Measurements from ENCODE around the gene TBC1D22A. TPM values are rescaled to one million over a fixed set of nuclear protein-coding genes. Genes with fewer than 3 reads are reported as not detected.

Gene TBC1D22A
- total RNA-seq, 1 experiment from 2014 or later: 14.3 TPM

DNA sequence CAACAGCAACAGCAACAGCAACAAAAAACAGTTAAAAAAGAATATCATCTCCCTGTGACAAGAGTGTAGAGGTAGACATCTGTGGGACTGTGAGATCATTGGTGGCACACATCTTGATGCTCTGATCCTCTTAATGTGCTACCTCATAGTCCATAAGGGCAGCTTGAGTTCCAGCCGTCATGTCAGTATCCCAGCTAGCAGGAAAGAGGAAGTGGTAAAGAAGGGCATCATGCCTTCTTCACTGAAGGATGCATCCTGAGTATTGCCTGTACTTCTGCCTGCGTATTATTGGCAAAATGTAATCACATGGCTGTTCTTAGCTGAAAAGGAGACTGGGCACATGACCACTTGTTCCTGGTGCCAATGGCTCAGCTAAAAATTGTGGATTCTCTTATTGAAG, 314.3 kb downstream of the TBC1D22A start:
- H3K9me2 ChIP-seq (replicated peaks; ENCODE audit: low read length): no peaks in the 10 kb centered on the region
- no peaks in the 10 kb centered on the region for H3K9me3 ChIP-seq (ENCODE audit: low read length)
- no peak for ATAC-seq
- no peaks in the 10 kb centered on the region for H3F3A ChIP-seq (ENCODE audit: low read length, unreplicated experiment)
- H3K27ac ChIP-seq (ENCODE audit: low read length): no peak overlapping the region
- intact Hi-C loops (cut with micrococcal nuclease): no loop called here
- H4K20me1 ChIP-seq (ENCODE audit: low read length): no peaks in the 10 kb centered on the region
- no peaks in the 10 kb centered on the region for H3K4me1 ChIP-seq (ENCODE audit: insufficient read depth, low read length)
- H2AFZ ChIP-seq (ENCODE audit: low read length): no peak overlapping the region
- ChIA-PET POLR2A (ENCODE audit: unreplicated experiment) (no interaction called here), CTCF (no interaction called here)
- H3K36me3 ChIP-seq (ENCODE audit: low read depth, low read length): no peaks in the 10 kb centered on the region
- no peaks in the 10 kb centered on the region for H3K27me3 ChIP-seq (ENCODE audit: low read length)
- no peak overlapping the region for H3K4me2 ChIP-seq (ENCODE audit: low read length)
- TF ChIP-seq CTCF (conservative IDR thresholded peaks at IDR 0.05; ENCODE audit: low read depth, low read length): no peak
- TF ChIP-seq EZH2phosphoT487 (IDR thresholded peaks at IDR 0.05; ENCODE audit: borderline replicate concordance, low read length): no peak
- no peak for TF ChIP-seq EZH2 (IDR thresholded peaks at IDR 0.05; ENCODE audit: low read length, unreplicated experiment)
- DNase-seq: no peak
- no TSS peak for BruUV-seq (replicated peaks)
- no peak overlapping the region for H3K4me3 ChIP-seq (ENCODE audit: low read length)
- no peaks in the 10 kb centered on the region for H3K79me2 ChIP-seq (ENCODE audit: low read length)
- no peak overlapping the region for H3K9ac ChIP-seq (ENCODE audit: low read length)

- no peaks in the 10 kb centered on the region for H3K79me2 ChIP-seq (ENCODE audit: low read length)
- H3K4me2 ChIP-seq (ENCODE audit: low read length): no peak overlapping the region
- H4K20me1 ChIP-seq (ENCODE audit: low read length): no peaks in the 10 kb centered on the region
- H3F3A ChIP-seq (ENCODE audit: low read length, unreplicated experiment): no peaks in the 10 kb centered on the region
- no peak for DNase-seq
- CTCF ChIA-PET: no interaction called here
- no TSS peak for BruUV-seq (replicated peaks)
- no peak for ATAC-seq
- no peak overlapping the region for H3K9ac ChIP-seq (ENCODE audit: low read length)
- no peak overlapping the region for H3K27ac ChIP-seq (ENCODE audit: low read length)
- no peak overlapping the region for H2AFZ ChIP-seq (ENCODE audit: low read length)
- no peaks in the 10 kb centered on the region for H3K36me3 ChIP-seq (ENCODE audit: low read depth, low read length)
- TF ChIP-seq EZH2 (IDR thresholded peaks at IDR 0.05; ENCODE audit: low read length, unreplicated experiment) (no peak), CTCF (conservative IDR thresholded peaks at IDR 0.05; ENCODE audit: low read depth, low read length) (no peak), EZH2phosphoT487 (IDR thresholded peaks at IDR 0.05; ENCODE audit: borderline replicate concordance, low read length) (no peak)
- H3K27me3 ChIP-seq (ENCODE audit: low read length): no peaks in the 10 kb centered on the region
- intact Hi-C loops (cut with micrococcal nuclease): no loop called here
- no peaks in the 10 kb centered on the region for H3K4me1 ChIP-seq (ENCODE audit: insufficient read depth, low read length)
- H3K9me3 ChIP-seq (ENCODE audit: low read length): no peaks in the 10 kb centered on the region
- POLR2A ChIA-PET (ENCODE audit: unreplicated experiment): no interaction called here
- H3K9me2 ChIP-seq (replicated peaks; ENCODE audit: low read length): no peaks in the 10 kb centered on the region
- H3K4me3 ChIP-seq (ENCODE audit: low read length): no peak overlapping the region
Observed at GRCh38 chr22:47080100-47080499, 317.6 kb downstream of the TBC1D22A start.

GRCh38 chr22:47082505-47082904, 320.1 kb downstream of the TBC1D22A start:
- H3K9ac ChIP-seq (ENCODE audit: low read length): no peak overlapping the region
- TF ChIP-seq EZH2phosphoT487 (IDR thresholded peaks at IDR 0.05; ENCODE audit: borderline replicate concordance, low read length) (no peak), CTCF (conservative IDR thresholded peaks at IDR 0.05; ENCODE audit: low read depth, low read length) (no peak), EZH2 (IDR thresholded peaks at IDR 0.05; ENCODE audit: low read length, unreplicated experiment) (no peak)
- ATAC-seq (no peak), DNase-seq (no peak)
- ChIA-PET CTCF (no interaction called here), POLR2A (ENCODE audit: unreplicated experiment) (no interaction called here)
- no peak overlapping the region for H2AFZ ChIP-seq (ENCODE audit: low read length)
- intact Hi-C loops (cut with micrococcal nuclease): no loop called here
- H3K79me2 ChIP-seq (ENCODE audit: low read length): no peaks in the 10 kb centered on the region
- no peaks in the 10 kb centered on the region for H3K36me3 ChIP-seq (ENCODE audit: low read depth, low read length)
- H3K4me2 ChIP-seq (ENCODE audit: low read length): no peak overlapping the region
- H3K4me1 ChIP-seq (ENCODE audit: insufficient read depth, low read length): no peaks in the 10 kb centered on the region
- H3K4me3 ChIP-seq (ENCODE audit: low read length): no peak overlapping the region
- H3K27me3 ChIP-seq (ENCODE audit: low read length): no peaks in the 10 kb centered on the region
- no TSS peak for BruUV-seq (replicated peaks)
- H4K20me1 ChIP-seq (ENCODE audit: low read length): no peaks in the 10 kb centered on the region
- no peaks in the 10 kb centered on the region for H3K9me3 ChIP-seq (ENCODE audit: low read length)
- H3K27ac ChIP-seq (ENCODE audit: low read length): no peak overlapping the region
- H3K9me2 ChIP-seq (replicated peaks; ENCODE audit: low read length): no peaks in the 10 kb centered on the region
- H3F3A ChIP-seq (ENCODE audit: low read length, unreplicated experiment): no peaks in the 10 kb centered on the region

All from PC-3 (cell line).